ENCODE measurements around the gene LLCFC1. TPM values are rescaled to one million over a fixed set of nuclear protein-coding genes. Genes with fewer than 3 reads are reported as not detected.

LLCFC1 gene
- total RNA-seq, 4 donors from 2014 or later = not detected

- intact Hi-C loops (cut with DNase I) = no loop called here
- Histone ChIP-seq H3K9me3 (no peaks in the 10 kb centered on the region), H3K27me3 (peaks cover 0 to 10% (median 0%) of the 10 kb centered on the region in 4 donors), H3K4me3 (no peak overlapping the region), H3K4me1 (no peaks in the 10 kb centered on the region), H3K36me3 (no peaks in the 10 kb centered on the region), H3K27ac (replicated peaks in 1 of 4) (no peak overlapping the region)
- TF ChIP-seq EP300 (IDR thresholded peaks at IDR 0.05) (no peak), POLR2AphosphoS5 (IDR thresholded peaks at IDR 0.05) (no peak), CTCF (IDR thresholded peaks at IDR 0.05) (no peak), POLR2A (IDR thresholded peaks at IDR 0.05; ENCODE audit: low read depth) (no peak)
- DNase-seq (ENCODE audit: extremely low spot score) = no peak
- 20% methylated on average over 1 of the region's 1 CpG for WGBS
Observed at GRCh38 chr7:142962991-142963390, 23.7 kb downstream of the LLCFC1 start.

- H3K4me3 ChIP-seq = no peak overlapping the region
- no peak for DNase-seq (ENCODE audit: extremely low spot score)
- H3K27me3 ChIP-seq = peaks cover 0 to 10% (median 0%) of the 10 kb centered on the region in 4 donors
- no peak overlapping the region for H3K27ac ChIP-seq (replicated peaks in 1 of 4)
- intact Hi-C loops (cut with DNase I) = no loop called here
- WGBS = 81% methylated on average over 2 of the region's 2 CpGs
- no peaks in the 10 kb centered on the region for H3K36me3 ChIP-seq
- no peak for TF ChIP-seq CTCF (IDR thresholded peaks at IDR 0.05)
- H3K9me3 ChIP-seq = no peaks in the 10 kb centered on the region
- no peaks in the 10 kb centered on the region for H3K4me1 ChIP-seq
Observed at GRCh38 chr7:142963993-142964392, 24.7 kb downstream of the LLCFC1 start.

GRCh38 chr7:142964502-142965246 lies 25.4 kb downstream of the LLCFC1 start:
- WGBS = 68% methylated on average over 6 of the region's 6 CpGs
- H3K27ac ChIP-seq (replicated peaks in 1 of 4) = no peak overlapping the region
- intact Hi-C loops (cut with DNase I) = no loop called here

GRCh38 chr7:142968229-142968628 lies 28.9 kb downstream of the LLCFC1 start:
- TF ChIP-seq POLR2AphosphoS5 (IDR thresholded peaks at IDR 0.05) = no peak
- TF ChIP-seq EP300 (IDR thresholded peaks at IDR 0.05) = no peak
- TF ChIP-seq POLR2A (IDR thresholded peaks at IDR 0.05; ENCODE audit: low read depth) = no peak
- no peak for TF ChIP-seq CTCF (IDR thresholded peaks at IDR 0.05)
- H3K4me3 ChIP-seq = no peak overlapping the region
- WGBS = 82% methylated on average over 4 of the region's 4 CpGs
- no peaks in the 10 kb centered on the region for H3K9me3 ChIP-seq
- H3K36me3 ChIP-seq = no peaks in the 10 kb centered on the region
- intact Hi-C loops (cut with DNase I) = no loop called here
- H3K27ac ChIP-seq (replicated peaks in 1 of 4) = no peak overlapping the region
- H3K4me1 ChIP-seq = no peaks in the 10 kb centered on the region
- H3K27me3 ChIP-seq = peaks cover 0 to 10% (median 0%) of the 10 kb centered on the region in 4 donors
- no peak for DNase-seq (ENCODE audit: extremely low spot score)

More at GRCh38 chr7:142964502-142965246, 25.4 kb downstream of the LLCFC1 start:
- TF ChIP-seq CTCF (IDR thresholded peaks at IDR 0.05) (no peak), POLR2AphosphoS5 (IDR thresholded peaks at IDR 0.05) (no peak), POLR2A (IDR thresholded peaks at IDR 0.05; ENCODE audit: low read depth) (no peak), EP300 (IDR thresholded peaks at IDR 0.05) (no peak)
- H3K4me3 ChIP-seq = no peak overlapping the region
- no peaks in the 10 kb centered on the region for H3K9me3 ChIP-seq
- no peaks in the 10 kb centered on the region for H3K36me3 ChIP-seq
- H3K27me3 ChIP-seq = peaks cover 0 to 10% (median 0%) of the 10 kb centered on the region in 4 donors
- H3K4me1 ChIP-seq = no peaks in the 10 kb centered on the region
- DNase-seq (ENCODE audit: extremely low spot score) = no peak

- no peaks in the 10 kb centered on the region for H3K36me3 ChIP-seq
- no peaks in the 10 kb centered on the region for H3K4me1 ChIP-seq
- WGBS = 64% methylated on average over 4 of the region's 4 CpGs
- no peak overlapping the region for H3K4me3 ChIP-seq
- H3K9me3 ChIP-seq = no peaks in the 10 kb centered on the region
- intact Hi-C loops (cut with DNase I) = no loop called here
- H3K27me3 ChIP-seq = peaks cover 0 to 8% (median 0%) of the 10 kb centered on the region in 4 donors
- DNase-seq (ENCODE audit: extremely low spot score) = no peak
- H3K27ac ChIP-seq (replicated peaks in 1 of 4) = no peak overlapping the region
- no peak for TF ChIP-seq EP300 (IDR thresholded peaks at IDR 0.05)
- TF ChIP-seq CTCF (IDR thresholded peaks at IDR 0.05) = no peak
- no peak for TF ChIP-seq POLR2A (IDR thresholded peaks at IDR 0.05; ENCODE audit: low read depth)
- TF ChIP-seq POLR2AphosphoS5 (IDR thresholded peaks at IDR 0.05) = no peak
Observed at GRCh38 chr7:142969183-142969582, 29.9 kb downstream of the LLCFC1 start.

Data from esophagus muscularis mucosa (tissue), 4 donors.